GM12891 (cell line): Measurements from ENCODE around the gene MYH16.

Source experiments
- PAX5 ChIP-seq: IDR thresholded peaks from 2 replicates; pipeline ENCODE4 v1.6.1; 2011; ENCODE audit warnings: low read length, moderate library complexity, mild to moderate bottlenecking; ENCODE audit not compliant: insufficient read depth, severe bottlenecking
- POLR2A ChIP-seq: IDR thresholded peaks from 2 replicates; pipeline ENCODE4 v1.6.1; 2011; ENCODE audit warnings: low read depth, low read length, control low read depth
- POLR2AphosphoS5 ChIP-seq: IDR thresholded peaks from 2 replicates; pipeline ENCODE4 v1.6.1; 2011; ENCODE audit warnings: low read depth, low read length, control low read depth
- SPI1 ChIP-seq: IDR thresholded peaks from 2 replicates; pipeline ENCODE4 v1.6.1; 2011; ENCODE audit warnings: low read depth, low read length, control low read depth
- TAF1 ChIP-seq: IDR thresholded peaks from 2 replicates; pipeline ENCODE4 v1.6.1; 2011; ENCODE audit warnings: low read depth, low read length, control low read depth

GRCh38 chr7:99309111-99309510 lies 36.5 kb downstream of the MYH16 start:
- TF ChIP-seq POLR2AphosphoS5 = no peak
- no peak for TF ChIP-seq TAF1
- TF ChIP-seq PAX5 = no peak
- no peak for TF ChIP-seq POLR2A
- TF ChIP-seq SPI1 = no peak
